DND-41 (cell line): ENCODE measurements around the gene RGS19.
"Not testable (repeated sequence)": the region's sequence is repeated elsewhere in the genome, so short reads cannot be mapped to it uniquely, and the experiment has no call there.

ENCODE experiments used
- ATAC-seq: fragments of 200-7000 bp; cut with Tn5 transposase; 3 replicates; pipeline ENCODE4 v1.9.1; 2021; ENCODE audit warnings: low read depth; ENCODE audit not compliant: insufficient read depth
- DNase-seq: peaks from one replicate; pipeline ENCODE4 v3.0.0-alpha.2; 2020
- H2AFZ ChIP-seq: 2 replicates; pipeline ENCODE4 v1.6.0; 2012; ENCODE audit warnings: low read depth, low read length
- H3K27ac ChIP-seq: 2 replicates; pipeline ENCODE4 v1.5.1; 2012; ENCODE audit warnings: low read length, inconsistent platforms
- H3K27me3 ChIP-seq: fragments of 200-600 bp; sonication (generic); 2 replicates; pipeline ENCODE4 v1.6.0; 2012; ENCODE audit warnings: low read length, mild to moderate bottlenecking, inconsistent platforms; ENCODE audit not compliant: insufficient read depth, poor library complexity
- H3K36me3 ChIP-seq: 2 replicates; pipeline ENCODE4 v1.5.1; 2012; ENCODE audit warnings: low read length, inconsistent platforms; ENCODE audit not compliant: insufficient read depth
- H3K4me1 ChIP-seq: 2 replicates; pipeline ENCODE4 v1.5.1; 2012; ENCODE audit warnings: mild to moderate bottlenecking, low read length; ENCODE audit not compliant: insufficient read depth
- H3K4me2 ChIP-seq: 2 replicates; pipeline ENCODE4 v1.6.0; 2012; ENCODE audit warnings: mild to moderate bottlenecking, moderate library complexity, low read length, inconsistent platforms; ENCODE audit not compliant: insufficient read depth
- H3K4me3 ChIP-seq, 2 experiments: fragments of 200-600 bp in 1 of 2; shearing (Covaris generic) in 1 of 2; 2 replicates each; pipeline ENCODE4 v1.5.1; 2012 to 2016; ENCODE audit warnings: inconsistent platforms in 2 of 2, low read length in 2 of 2, mild to moderate bottlenecking in 2 of 2, low read depth in 1 of 2, moderate library complexity in 1 of 2
- H3K79me2 ChIP-seq: 2 replicates; pipeline ENCODE4 v1.6.0; 2012; ENCODE audit warnings: low read length, inconsistent platforms; ENCODE audit not compliant: insufficient read depth
- H3K9ac ChIP-seq: 2 replicates; pipeline ENCODE4 v1.6.0; 2012; ENCODE audit warnings: low read depth, mild to moderate bottlenecking, inconsistent platforms, low read length, moderate library complexity
- H3K9me3 ChIP-seq: 2 replicates; pipeline ENCODE4 v1.5.1; 2012; ENCODE audit warnings: low read length, moderate library complexity, mild to moderate bottlenecking, inconsistent platforms; ENCODE audit not compliant: insufficient read depth, severe bottlenecking
- H4K20me1 ChIP-seq: 2 replicates; pipeline ENCODE4 v1.6.0; 2012; ENCODE audit warnings: low read length; ENCODE audit not compliant: insufficient read depth
- EZH2 ChIP-seq: IDR thresholded peaks from 3 replicates; pipeline ENCODE4 v1.6.1; 2012; ENCODE audit warnings: borderline replicate concordance, low read depth, mild to moderate bottlenecking, moderate library complexity, low read length, inconsistent platforms; ENCODE audit not compliant: severe bottlenecking
- TF ChIP-seq, protein P1 (sequence below): IDR thresholded peaks from 2 replicates; pipeline ENCODE4 v1.5.1; 2012; ENCODE audit warnings: borderline replicate concordance, low read length, moderate library complexity, mild to moderate bottlenecking; ENCODE audit not compliant: poor library complexity, severe bottlenecking; ENCODE audit errors: extremely low read depth

Gene RGS19

DNA sequence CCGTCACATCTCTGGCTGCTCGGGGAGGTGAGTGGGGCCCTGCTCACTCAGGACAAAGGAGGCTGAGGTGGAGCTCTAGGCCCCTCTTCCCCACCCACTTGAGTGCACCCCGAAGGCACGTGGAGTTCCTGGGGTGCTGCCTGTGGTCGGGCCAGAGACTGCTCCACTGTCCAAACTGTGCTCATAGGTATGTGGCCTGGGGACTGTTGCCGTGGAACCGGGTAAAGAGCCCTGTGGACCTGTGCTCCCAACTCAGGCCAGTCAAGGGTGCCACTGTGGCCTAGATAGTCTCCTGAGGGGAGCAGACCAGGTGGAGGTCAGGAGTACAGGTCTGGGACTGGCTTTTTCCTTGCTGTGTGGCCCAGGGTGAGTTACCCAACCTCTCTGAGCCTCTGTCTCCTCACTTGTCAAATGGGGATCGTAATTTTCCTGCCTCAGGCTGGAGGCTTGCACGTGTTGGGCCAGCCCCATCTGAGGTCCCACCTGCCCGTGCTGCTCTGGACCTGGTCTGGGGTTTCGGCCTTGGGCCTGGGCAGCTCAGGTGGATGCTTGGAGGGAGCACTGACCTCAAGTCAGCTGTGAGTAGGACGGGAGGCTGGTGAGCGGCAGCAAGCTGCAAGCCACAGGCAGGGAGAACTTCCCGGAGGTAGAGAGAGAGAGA, 40.5 kb upstream of the RGS19 start:
- peak; percentile 18; the same call in 2 of the 3 replicates for ATAC-seq
- H3K4me1 ChIP-seq, result peaks cover 14% of the 10 kb centered on the region
- no peaks in the 10 kb centered on the region for H3K36me3 ChIP-seq
- H2AFZ ChIP-seq, result peak overlapping the region; percentile 62
- no peaks in the 10 kb centered on the region for H3K27me3 ChIP-seq
- H3K4me3 ChIP-seq, result peak overlapping the region in 1 of 2 experiments; percentile 45; a peak in 2 of 4 replicates
- peak overlapping the region; percentile 60 for H3K4me2 ChIP-seq
- TF ChIP-seq, protein P1, sequence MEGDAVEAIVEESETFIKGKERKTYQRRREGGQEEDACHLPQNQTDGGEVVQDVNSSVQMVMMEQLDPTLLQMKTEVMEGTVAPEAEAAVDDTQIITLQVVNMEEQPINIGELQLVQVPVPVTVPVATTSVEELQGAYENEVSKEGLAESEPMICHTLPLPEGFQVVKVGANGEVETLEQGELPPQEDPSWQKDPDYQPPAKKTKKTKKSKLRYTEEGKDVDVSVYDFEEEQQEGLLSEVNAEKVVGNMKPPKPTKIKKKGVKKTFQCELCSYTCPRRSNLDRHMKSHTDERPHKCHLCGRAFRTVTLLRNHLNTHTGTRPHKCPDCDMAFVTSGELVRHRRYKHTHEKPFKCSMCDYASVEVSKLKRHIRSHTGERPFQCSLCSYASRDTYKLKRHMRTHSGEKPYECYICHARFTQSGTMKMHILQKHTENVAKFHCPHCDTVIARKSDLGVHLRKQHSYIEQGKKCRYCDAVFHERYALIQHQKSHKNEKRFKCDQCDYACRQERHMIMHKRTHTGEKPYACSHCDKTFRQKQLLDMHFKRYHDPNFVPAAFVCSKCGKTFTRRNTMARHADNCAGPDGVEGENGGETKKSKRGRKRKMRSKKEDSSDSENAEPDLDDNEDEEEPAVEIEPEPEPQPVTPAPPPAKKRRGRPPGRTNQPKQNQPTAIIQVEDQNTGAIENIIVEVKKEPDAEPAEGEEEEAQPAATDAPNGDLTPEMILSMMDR, result no peak
- TF ChIP-seq EZH2, result no peak
- no peaks in the 10 kb centered on the region for H3K79me2 ChIP-seq
- H3K9ac ChIP-seq, result peak overlapping the region; percentile 42; the same call in 1 of the 2 replicates
- peaks cover under 1% of the 10 kb centered on the region for H4K20me1 ChIP-seq
- H3K27ac ChIP-seq, result no peak overlapping the region
- no peaks in the 10 kb centered on the region for H3K9me3 ChIP-seq
- DNase-seq, result no peak

DNA sequence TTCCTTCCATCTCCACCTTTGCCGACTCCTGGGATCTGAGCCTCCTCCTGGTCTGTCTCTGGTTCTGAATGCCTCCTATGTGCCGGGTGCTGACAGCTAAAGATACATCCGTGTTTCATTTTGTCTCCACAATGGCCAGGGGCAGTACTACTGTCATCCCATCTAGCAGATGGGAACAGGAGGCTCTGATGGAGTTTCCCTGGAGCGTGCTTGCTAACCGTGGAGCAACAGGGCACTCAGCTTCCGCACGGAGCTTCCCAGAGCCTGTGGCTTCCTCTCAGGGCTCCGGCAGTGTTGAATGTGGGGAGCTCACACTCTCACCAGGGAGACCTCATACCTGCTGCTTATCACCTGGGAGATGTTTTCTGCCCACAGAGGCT, 40.0 kb upstream of the RGS19 start:
- Histone ChIP-seq H3K9me3 (no peaks in the 10 kb centered on the region), H3K79me2 (no peaks in the 10 kb centered on the region), H3K4me3 (no peak overlapping the region), H2AFZ (no peak overlapping the region), H3K9ac (no peak overlapping the region), H3K4me2 (no peak overlapping the region), H3K27ac (no peak overlapping the region), H3K36me3 (no peaks in the 10 kb centered on the region), H4K20me1 (peaks cover 6% of the 10 kb centered on the region), H3K4me1 (peaks cover 14% of the 10 kb centered on the region), H3K27me3 (no peaks in the 10 kb centered on the region)
- DNase-seq (no peak), ATAC-seq (no peak)
- no peak for TF ChIP-seq EZH2
- TF ChIP-seq, protein P1, result no peak

DNA sequence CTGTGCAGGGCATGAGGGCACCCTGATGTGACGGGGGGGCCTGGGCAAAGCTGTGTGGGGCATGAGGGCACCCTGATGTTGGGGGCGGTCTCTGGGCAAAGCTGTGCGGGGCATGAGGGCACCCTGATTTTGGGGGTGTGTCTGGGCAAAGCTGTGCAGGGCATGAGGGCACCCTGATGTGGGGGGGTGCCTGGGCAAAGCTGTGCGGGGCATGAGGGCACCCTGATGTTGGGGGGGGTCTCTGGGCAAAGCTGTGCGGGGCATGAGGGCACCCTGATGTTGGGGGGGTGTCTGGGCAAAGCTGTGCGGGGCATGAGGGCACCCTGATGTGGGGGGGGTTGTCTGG, 38.1 kb upstream of the RGS19 start:
- H3K27me3 ChIP-seq, DNase-seq, H3K9me3 ChIP-seq, H3K27ac ChIP-seq, H3K79me2 ChIP-seq, H3K36me3 ChIP-seq, H3K4me2 ChIP-seq, ATAC-seq, H3K4me3 ChIP-seq, H2AFZ ChIP-seq, H3K9ac ChIP-seq: not testable (repeated sequence)
- H3K4me1 ChIP-seq, result peaks cover 14% of the 10 kb centered on the region
- H4K20me1 ChIP-seq, result peaks cover 13% of the 10 kb centered on the region

DNA sequence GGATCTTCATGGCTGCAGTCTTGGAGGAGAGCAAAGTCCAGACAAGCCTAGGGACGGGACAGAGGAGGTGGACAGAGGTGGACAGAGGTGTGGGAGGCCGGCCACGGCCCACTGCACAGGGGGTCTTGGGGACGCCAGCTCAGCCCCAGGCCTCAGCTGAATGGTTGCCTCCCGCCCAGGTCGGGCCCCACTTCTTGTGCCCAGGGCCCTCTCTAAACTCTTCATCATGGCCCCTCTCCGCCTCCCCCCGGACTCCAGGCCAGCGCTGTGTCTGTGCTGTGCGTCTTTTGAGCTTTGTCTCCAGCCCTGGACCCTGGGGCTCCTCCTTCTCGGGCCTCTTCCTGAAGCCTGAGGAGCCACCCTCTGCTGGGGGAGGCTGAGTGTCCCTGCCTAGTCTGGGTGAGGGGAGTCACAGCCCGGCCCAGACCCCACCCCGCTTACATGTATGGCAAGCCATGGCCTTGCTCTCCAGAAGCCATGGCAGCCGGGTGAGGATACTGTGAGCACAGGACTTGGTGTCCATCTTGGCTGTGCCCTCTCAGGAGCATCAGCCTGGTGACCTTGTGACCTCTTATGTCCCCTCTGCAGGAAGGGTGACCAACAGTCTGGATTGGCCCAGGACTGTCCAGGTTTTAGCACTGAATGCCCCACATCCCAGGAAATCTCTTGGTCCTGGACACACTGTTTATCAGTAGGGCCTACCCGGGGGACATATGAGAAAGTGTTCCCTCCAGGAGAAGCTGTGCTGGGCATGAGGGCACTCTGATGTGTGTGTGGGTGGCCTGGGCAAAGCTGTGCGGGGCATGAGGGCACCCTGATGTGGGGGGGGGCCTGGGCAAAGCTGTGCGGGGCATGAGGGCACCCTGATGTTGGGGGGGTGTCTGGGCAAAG, 37.5 kb upstream of the RGS19 start:
- H3K9me3 ChIP-seq, result no peaks in the 10 kb centered on the region
- H3K9ac ChIP-seq, result no peak overlapping the region
- ATAC-seq (no peak), DNase-seq (no peak)
- no peak overlapping the region for H3K27ac ChIP-seq
- no peak overlapping the region for H2AFZ ChIP-seq
- peaks cover 14% of the 10 kb centered on the region for H3K4me1 ChIP-seq
- peaks cover 4% of the 10 kb centered on the region for H3K27me3 ChIP-seq
- TF ChIP-seq, protein P1, result no peak
- TF ChIP-seq EZH2, result no peak
- peaks cover 13% of the 10 kb centered on the region for H4K20me1 ChIP-seq
- no peaks in the 10 kb centered on the region for H3K36me3 ChIP-seq
- no peak overlapping the region for H3K4me3 ChIP-seq
- H3K79me2 ChIP-seq, result no peaks in the 10 kb centered on the region
- no peak overlapping the region for H3K4me2 ChIP-seq
